Smooth muscle cell (in vitro differentiated cells): Measurements from ENCODE around the gene ELOB. TPM values are rescaled to one million over a fixed set of nuclear protein-coding genes. Genes with fewer than 3 reads are reported as not detected.

Experiments used
- DNase-seq: peaks from one replicate; lab custom pipeline; 2025; ENCODE audit not compliant: unreplicated experiment; lab: John Stamatoyannopoulos, UW
- H2AFZ ChIP-seq: fragments of 200-600 bp; sonication (generic); 2 replicates; pipeline ENCODE4 v1.6.0; 2016; ENCODE audit warnings: antibody characterized with exemption, low read depth, mild to moderate bottlenecking
- H3F3A ChIP-seq: fragments of 200-600 bp; sonication (generic); 2 replicates; pipeline ENCODE4 v1.6.0; 2017; ENCODE audit warnings: antibody characterized with exemption, low read depth
- H3K27ac ChIP-seq: fragments of 200-600 bp; sonication (generic); 2 replicates; pipeline ENCODE4 v1.5.1; 2016; ENCODE audit warnings: low read depth, mild to moderate bottlenecking
- H3K27me3 ChIP-seq: fragments of 200-600 bp; sonication (generic); 2 replicates; pipeline ENCODE4 v1.6.1; 2016; ENCODE audit warnings: low read depth, mild to moderate bottlenecking
- H3K36me3 ChIP-seq: fragments of 200-600 bp; sonication (generic); 2 replicates; pipeline ENCODE4 v1.5.1; 2016; ENCODE audit warnings: low read depth
- H3K4me1 ChIP-seq: fragments of 200-600 bp; sonication (generic); 2 replicates; pipeline ENCODE4 v1.5.1; 2016; ENCODE audit warnings: low read depth
- H3K4me2 ChIP-seq: fragments of 200-600 bp; sonication (generic); 2 replicates; pipeline ENCODE4 v1.6.0; 2016; ENCODE audit warnings: mild to moderate bottlenecking
- H3K4me3 ChIP-seq: fragments of 200-600 bp; sonication (generic); 2 replicates; pipeline ENCODE4 v1.5.1; 2016; ENCODE audit warnings: mild to moderate bottlenecking
- H3K79me2 ChIP-seq: fragments of 200-600 bp; sonication (generic); 2 replicates; pipeline ENCODE4 v1.6.0; 2016; ENCODE audit warnings: low read depth, mild to moderate bottlenecking
- H3K9ac ChIP-seq: fragments of 200-600 bp; sonication (generic); 2 replicates; pipeline ENCODE4 v1.6.0; 2016; ENCODE audit warnings: low read depth
- H3K9me3 ChIP-seq: fragments of 200-600 bp; sonication (generic); replicated peaks from 2 replicates; pipeline ENCODE4 v1.5.1; 2016; ENCODE audit warnings: low read depth
- H4K20me1 ChIP-seq: fragments of 200-600 bp; sonication (generic); 2 replicates; pipeline ENCODE4 v1.6.0; 2016; ENCODE audit warnings: low read depth
- whole genome bisulfite sequencing: methylation state at CpG from one replicate; pipeline ENCODE4 v1.1.7; 2016; ENCODE audit warnings: low lambda C conversion rate; 5-methylcytosine and 5-hydroxymethylcytosine counted together
- polyA plus RNA-seq: library from polyadenylated mRNA; unstranded; fragments of >200 nt; fragmentation: Nextera tagmentation; extraction: Ambion mirVana; gene quantifications from 2 replicates; pipeline ENCODE4 v1.2.1, GENCODE V29; 2016
- total RNA-seq: library from RNA; depleted of rRNA; stranded (reverse); fragments of >200 nt; gene quantifications from 2 replicates; pipeline ENCODE4 v1.2.3, GENCODE V29; 2014
- TF ChIP-seq, protein P1 (sequence below): fragments of 200-600 bp; sonication (generic); IDR thresholded peaks from 2 replicates; pipeline ENCODE4 v1.5.1; 2017; ENCODE audit warnings: borderline replicate concordance, mild to moderate bottlenecking, antibody characterized with exemption; ENCODE audit not compliant: insufficient read depth, poor library complexity, severe bottlenecking

Gene ELOB
- total and polyA plus RNA-seq, 2 experiments from 2014 or later = 709 to 1,090 TPM

DNA sequence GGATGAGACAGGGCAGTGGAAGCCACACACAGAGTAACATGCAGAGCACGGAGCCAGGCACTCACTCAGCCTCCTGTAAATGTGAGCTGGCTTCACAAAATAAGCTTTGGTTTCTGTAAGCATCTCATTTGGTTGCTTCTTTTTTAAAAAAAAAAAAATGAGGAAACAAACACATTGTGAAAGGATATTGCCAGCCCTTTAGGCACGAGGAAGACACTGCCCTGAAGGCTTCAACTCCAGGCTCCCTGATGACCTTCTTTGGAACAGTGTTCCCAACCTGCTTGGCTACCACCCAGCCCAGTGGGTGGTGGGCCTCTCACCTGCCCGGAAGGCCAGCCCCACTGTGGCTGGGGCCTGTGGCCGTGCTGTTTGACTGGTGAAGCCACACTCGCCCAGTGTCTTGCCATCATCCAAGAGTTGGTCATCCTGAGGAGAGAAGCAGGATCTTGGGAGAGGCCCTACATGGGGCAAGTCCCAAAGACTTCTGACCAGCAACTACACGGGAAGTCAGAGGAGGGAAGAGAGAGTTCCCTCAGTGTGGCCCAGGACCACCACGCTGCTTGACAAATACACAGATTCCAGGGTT lies 1.9 kb downstream of the ELOB start:
- H3K4me2 ChIP-seq = peak overlapping the region; percentile 98
- no peaks in the 10 kb centered on the region for H3K9me3 ChIP-seq
- H3F3A ChIP-seq = peaks cover 32% of the 10 kb centered on the region
- no peak overlapping the region for H3K27ac ChIP-seq
- H3K9ac ChIP-seq = no peak overlapping the region
- no peak overlapping the region for H2AFZ ChIP-seq
- no peak overlapping the region for H3K4me3 ChIP-seq
- no peak for DNase-seq
- WGBS = 91% methylated on average over 7 of the region's 7 CpGs
- H3K27me3 ChIP-seq = no peaks in the 10 kb centered on the region
- peaks cover 44% of the 10 kb centered on the region for H3K79me2 ChIP-seq
- H4K20me1 ChIP-seq = peaks cover 49% of the 10 kb centered on the region
- peaks cover 15% of the 10 kb centered on the region for H3K4me1 ChIP-seq
- TF ChIP-seq, protein P1, sequence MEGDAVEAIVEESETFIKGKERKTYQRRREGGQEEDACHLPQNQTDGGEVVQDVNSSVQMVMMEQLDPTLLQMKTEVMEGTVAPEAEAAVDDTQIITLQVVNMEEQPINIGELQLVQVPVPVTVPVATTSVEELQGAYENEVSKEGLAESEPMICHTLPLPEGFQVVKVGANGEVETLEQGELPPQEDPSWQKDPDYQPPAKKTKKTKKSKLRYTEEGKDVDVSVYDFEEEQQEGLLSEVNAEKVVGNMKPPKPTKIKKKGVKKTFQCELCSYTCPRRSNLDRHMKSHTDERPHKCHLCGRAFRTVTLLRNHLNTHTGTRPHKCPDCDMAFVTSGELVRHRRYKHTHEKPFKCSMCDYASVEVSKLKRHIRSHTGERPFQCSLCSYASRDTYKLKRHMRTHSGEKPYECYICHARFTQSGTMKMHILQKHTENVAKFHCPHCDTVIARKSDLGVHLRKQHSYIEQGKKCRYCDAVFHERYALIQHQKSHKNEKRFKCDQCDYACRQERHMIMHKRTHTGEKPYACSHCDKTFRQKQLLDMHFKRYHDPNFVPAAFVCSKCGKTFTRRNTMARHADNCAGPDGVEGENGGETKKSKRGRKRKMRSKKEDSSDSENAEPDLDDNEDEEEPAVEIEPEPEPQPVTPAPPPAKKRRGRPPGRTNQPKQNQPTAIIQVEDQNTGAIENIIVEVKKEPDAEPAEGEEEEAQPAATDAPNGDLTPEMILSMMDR = no peak
- no peaks in the 10 kb centered on the region for H3K36me3 ChIP-seq

DNA sequence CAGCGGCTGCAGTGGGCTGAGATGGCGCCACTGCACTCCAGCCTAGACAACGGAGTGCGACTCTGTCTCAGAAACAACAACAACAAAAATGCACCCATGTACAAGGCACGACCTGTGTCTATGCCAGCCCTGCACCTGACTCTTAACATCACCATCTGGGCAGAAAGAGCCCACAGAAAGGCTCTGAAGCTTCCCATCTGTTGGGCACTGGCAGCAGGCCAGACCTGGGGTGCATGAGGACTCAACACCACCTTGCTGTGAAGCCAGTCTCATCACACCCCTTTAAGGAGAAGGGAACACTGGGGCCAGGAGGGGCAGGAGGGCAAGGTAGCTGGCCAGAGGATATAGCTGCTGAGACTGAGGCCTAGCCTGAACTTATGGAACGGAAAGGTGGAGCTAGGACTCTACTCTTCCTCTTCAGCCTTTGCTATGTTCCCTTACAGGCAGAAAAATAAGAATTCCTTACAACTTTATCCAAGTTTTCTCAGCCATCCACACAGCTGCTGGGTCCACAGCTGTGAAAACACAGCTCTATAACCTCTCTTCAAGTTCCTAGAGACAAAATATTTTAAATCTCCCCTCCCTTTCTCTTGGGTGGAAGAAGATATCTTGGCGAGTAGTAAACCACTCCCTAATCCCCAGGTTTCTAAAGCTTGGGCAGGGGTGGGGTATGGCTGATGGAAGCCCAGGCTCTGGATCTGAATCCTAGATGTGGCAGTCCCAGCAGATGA lies 2.8 kb downstream of the ELOB start:
- H3K79me2 ChIP-seq = peaks cover 44% of the 10 kb centered on the region
- peaks cover 58% of the 10 kb centered on the region for H4K20me1 ChIP-seq
- no peak overlapping the region for H3K27ac ChIP-seq
- H3K36me3 ChIP-seq = no peaks in the 10 kb centered on the region
- H3K9ac ChIP-seq = no peak overlapping the region
- H3K4me2 ChIP-seq = no peak overlapping the region
- DNase-seq = no peak
- no peak overlapping the region for H2AFZ ChIP-seq
- no peaks in the 10 kb centered on the region for H3K27me3 ChIP-seq
- 87% methylated on average over 7 of the region's 7 CpGs for WGBS
- H3K4me3 ChIP-seq = no peak overlapping the region
- peaks cover 32% of the 10 kb centered on the region for H3F3A ChIP-seq
- TF ChIP-seq, protein P1 = no peak
- H3K4me1 ChIP-seq = peaks cover 15% of the 10 kb centered on the region
- H3K9me3 ChIP-seq = no peaks in the 10 kb centered on the region

DNA sequence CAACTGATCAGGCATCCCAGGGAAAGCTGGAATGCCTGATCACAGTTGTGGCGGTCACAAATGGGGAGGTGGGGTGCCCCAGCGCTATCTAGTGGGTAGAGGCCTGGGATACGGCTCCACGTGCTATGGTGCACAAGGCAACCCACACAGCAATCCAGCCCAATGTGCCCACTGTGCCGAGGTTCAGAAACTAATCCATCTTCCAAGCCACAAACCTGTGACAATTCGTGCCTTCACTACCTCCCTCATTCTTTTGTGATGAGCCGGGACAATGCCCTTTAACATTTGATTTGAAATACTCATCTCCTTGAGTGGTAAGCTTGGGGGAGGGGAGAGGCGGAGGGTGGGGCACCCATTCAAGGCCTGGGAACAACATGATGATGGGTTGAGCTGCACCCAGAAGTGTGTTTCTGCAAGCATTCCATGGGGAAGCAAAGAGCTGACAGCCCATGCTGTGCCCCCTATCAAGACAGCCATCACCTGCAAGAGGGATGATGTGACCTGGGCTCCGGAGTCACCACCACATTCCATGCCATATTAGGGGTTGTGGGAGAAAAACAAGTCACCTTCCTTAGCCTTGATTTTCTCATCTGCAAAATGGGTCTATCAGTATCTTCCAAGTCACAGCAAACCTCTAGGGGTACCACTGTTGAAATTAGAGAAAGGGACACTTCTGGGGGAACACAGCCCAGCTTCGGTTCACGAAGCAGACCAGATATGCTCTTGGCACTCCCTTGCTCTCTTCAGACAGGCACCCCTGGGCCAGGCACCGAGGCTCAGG lies 3.7 kb downstream of the ELOB start:
- H3K4me3 ChIP-seq = no peak overlapping the region
- no peaks in the 10 kb centered on the region for H3K27me3 ChIP-seq
- no peaks in the 10 kb centered on the region for H3K36me3 ChIP-seq
- no peak overlapping the region for H2AFZ ChIP-seq
- H3K9me3 ChIP-seq = no peaks in the 10 kb centered on the region
- peaks cover 42% of the 10 kb centered on the region for H3K79me2 ChIP-seq
- H3K27ac ChIP-seq = no peak overlapping the region
- H3K9ac ChIP-seq = no peak overlapping the region
- H3F3A ChIP-seq = peaks cover 31% of the 10 kb centered on the region
- 90% methylated on average over 12 of the region's 12 CpGs for WGBS
- DNase-seq = no peak
- H3K4me2 ChIP-seq = no peak overlapping the region
- peaks cover 9% of the 10 kb centered on the region for H3K4me1 ChIP-seq
- peaks cover 67% of the 10 kb centered on the region for H4K20me1 ChIP-seq
- TF ChIP-seq, protein P1 = no peak
